Activated CD8-positive, alpha-beta memory T cell treated with anti-CD3 and anti-CD28 coated beads, Interleukin-2, amount 50 U/mL, for 1 hour (primary cell): ENCODE data around the gene KCNMA1.

Experiments used
- DNase-seq: peaks from one replicate; pipeline ENCODE4 v3.0.0-alpha.2; 2020; ENCODE audit errors: extremely low read depth

KCNMA1 gene

GRCh38 chr10:77244286-77244685 is 393.3 kb downstream of the KCNMA1 start:
- DNase-seq, result no peak

GRCh38 chr10:77241350-77241725 is 396.3 kb downstream of the KCNMA1 start:
- no peak for DNase-seq

- no peak for DNase-seq
These were observed 396.8 kb downstream of the KCNMA1 start for GRCh38 chr10:77240706-77241349.

GRCh38 chr10:77240041-77240652 is 397.5 kb downstream of the KCNMA1 start:
- DNase-seq, result no peak

GRCh38 chr10:77237120-77237519 is 400.5 kb downstream of the KCNMA1 start:
- DNase-seq, result no peak

- DNase-seq, result no peak
These were observed 400.9 kb downstream of the KCNMA1 start for GRCh38 chr10:77236700-77237099.

GRCh38 chr10:77236029-77236428 is 401.6 kb downstream of the KCNMA1 start:
- DNase-seq, result no peak

GRCh38 chr10:77234599-77234998 is 403.0 kb downstream of the KCNMA1 start:
- no peak for DNase-seq

- no peak for DNase-seq
These were observed 404.1 kb downstream of the KCNMA1 start for GRCh38 chr10:77233466-77233865.

- DNase-seq, result no peak
These were observed 405.6 kb downstream of the KCNMA1 start for GRCh38 chr10:77231884-77232610.

- no peak for DNase-seq
These were observed 406.2 kb downstream of the KCNMA1 start for GRCh38 chr10:77231375-77231774.

- DNase-seq, result no peak
These were observed 407.4 kb downstream of the KCNMA1 start for GRCh38 chr10:77230194-77230593.

GRCh38 chr10:77229704-77230103 is 407.9 kb downstream of the KCNMA1 start:
- DNase-seq, result no peak

- no peak for DNase-seq
These were observed 409.0 kb downstream of the KCNMA1 start for GRCh38 chr10:77228559-77228958.

GRCh38 chr10:77226853-77227565 is 410.6 kb downstream of the KCNMA1 start:
- DNase-seq, result no peak

GRCh38 chr10:77226452-77226851 is 411.2 kb downstream of the KCNMA1 start:
- DNase-seq, result no peak

- DNase-seq, result no peak
These were observed 411.6 kb downstream of the KCNMA1 start for GRCh38 chr10:77226020-77226419.

- no peak for DNase-seq
These were observed 413.8 kb downstream of the KCNMA1 start for GRCh38 chr10:77223526-77224460.

GRCh38 chr10:77220150-77220549 is 417.5 kb downstream of the KCNMA1 start:
- DNase-seq, result no peak

GRCh38 chr10:77219046-77219445 is 418.6 kb downstream of the KCNMA1 start:
- DNase-seq, result no peak

- DNase-seq, result no peak
These were observed 422.8 kb downstream of the KCNMA1 start for GRCh38 chr10:77214799-77215198.
